ACHN (cell line): ENCODE measurements around the gene DMD.
A peak's percentile ranks its signal among the peaks of the same experiment; 100 is the strongest.
"Not testable (repeated sequence)": the region's sequence is repeated elsewhere in the genome, so short reads cannot be mapped to it uniquely, and the experiment has no call there.

Source experiments
- DNase-seq: peaks from one replicate; pipeline ENCODE4 v3.0.0-alpha.2; 2015
- in situ Hi-C: cut with HindIII; loops from 2 replicates; pipeline ENCODE4 v1.10.0; 2017; ENCODE audit warnings: low sequenced_read_pairs, low pct_ligation_motif_present, low pct_unique_long_range_greater_than_20kb

The DMD gene

DNA sequence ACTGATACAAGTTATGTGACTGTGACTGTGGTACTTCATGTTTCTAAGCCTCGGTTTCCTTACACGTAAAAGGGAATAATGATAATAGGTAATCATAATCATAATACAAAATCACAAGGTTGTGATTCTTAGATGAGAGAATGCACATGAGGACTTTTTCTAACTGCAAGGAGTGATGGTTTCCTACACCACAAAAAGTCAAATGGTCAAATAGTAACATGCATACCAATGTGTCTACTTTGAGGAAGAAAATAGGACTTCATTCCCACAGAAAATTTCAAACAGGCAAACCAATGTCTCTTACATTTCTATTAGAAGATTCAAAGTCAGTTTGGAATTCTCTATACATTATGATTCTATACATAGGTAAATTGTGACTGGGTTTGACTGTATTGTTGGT lies 1770.8 kb downstream of the DMD start:
- in situ Hi-C loops, result no loop called here
- DNase-seq, result no peak

DNA sequence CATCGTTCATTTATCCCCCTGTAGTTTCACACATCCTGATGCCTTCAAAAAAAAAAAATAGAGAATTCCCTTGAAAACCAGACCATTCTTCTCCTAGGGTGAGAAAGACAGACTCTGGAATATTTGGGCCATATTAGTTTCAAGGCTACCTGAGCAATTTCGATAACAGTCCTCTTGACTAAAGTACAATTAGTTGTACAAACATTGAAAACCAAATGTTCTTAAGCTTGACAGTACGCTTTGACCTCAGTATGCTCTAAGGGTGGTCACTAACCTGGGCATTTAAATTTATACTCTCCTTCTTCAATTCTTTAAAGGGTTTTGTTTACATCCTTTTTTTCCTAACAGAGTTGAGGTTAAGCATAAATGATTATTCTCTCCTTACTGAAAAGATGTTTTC lies 1774.9 kb downstream of the DMD start:
- DNase-seq, result no peak

DNA sequence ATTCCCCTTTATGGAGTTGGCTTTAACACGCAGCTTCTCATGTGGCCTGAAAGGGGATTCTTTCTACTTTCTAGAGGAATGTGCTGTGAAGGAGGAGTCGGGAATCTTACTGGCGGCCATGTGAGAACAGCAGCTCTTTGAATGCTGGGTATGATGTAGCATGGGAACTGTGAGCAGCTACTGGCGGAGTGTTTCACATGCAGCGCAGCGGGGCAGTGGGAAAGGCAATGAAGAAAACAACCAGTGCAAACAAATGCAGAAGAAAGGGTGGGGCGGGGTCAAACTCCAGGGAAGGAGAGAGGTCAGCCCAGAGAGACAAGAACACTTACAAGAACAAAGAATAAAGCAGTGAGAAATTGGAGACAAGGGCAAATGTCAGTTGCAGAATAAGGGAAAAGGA lies 1775.8 kb downstream of the DMD start:
- in situ Hi-C loops, result no loop called here
- no peak for DNase-seq

More for the DNA sequence above, 1774.9 kb downstream of the DMD start:
- in situ Hi-C loops, result no loop called here

DNA sequence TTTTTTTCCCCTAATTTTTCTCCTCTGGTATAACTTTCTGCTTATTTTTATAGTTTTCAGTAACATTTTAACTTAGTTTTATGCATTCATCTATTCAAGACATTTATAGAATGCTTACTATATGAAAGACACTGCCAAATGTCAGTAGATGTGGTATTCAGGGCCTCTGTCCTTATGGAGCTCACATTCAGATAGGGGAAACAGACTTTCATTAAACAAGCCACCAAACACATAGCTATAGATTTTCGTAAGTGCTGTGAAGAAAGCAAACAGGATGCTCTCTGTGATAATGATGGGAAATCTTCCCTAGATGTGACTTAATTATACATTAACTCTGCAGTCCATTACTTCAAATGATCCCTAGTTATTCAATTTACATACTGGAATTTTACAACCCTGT lies 1777.5 kb downstream of the DMD start:
- DNase-seq, result no peak
- in situ Hi-C loops, result no loop called here

DNA sequence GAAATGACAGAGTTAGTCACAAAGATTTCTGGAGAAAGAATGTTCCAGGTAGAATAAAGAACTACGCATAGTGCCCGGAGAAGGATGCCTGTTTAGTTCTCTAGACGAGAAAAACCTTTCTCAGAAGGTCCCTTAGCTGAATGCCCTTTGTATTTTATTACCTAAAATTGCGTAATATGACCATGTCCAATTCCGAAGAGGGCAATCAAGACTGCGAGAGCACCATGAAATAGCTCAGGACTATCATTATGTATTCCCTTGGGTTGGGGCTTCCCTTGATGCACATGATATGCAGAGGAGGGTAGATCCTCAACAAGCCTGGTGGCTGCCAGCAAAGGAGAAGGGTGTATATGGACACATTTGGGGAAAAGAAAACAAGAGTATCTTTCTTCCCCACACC lies 1781.4 kb downstream of the DMD start:
- DNase-seq, result no peak
- in situ Hi-C loops, result no loop called here

DNA sequence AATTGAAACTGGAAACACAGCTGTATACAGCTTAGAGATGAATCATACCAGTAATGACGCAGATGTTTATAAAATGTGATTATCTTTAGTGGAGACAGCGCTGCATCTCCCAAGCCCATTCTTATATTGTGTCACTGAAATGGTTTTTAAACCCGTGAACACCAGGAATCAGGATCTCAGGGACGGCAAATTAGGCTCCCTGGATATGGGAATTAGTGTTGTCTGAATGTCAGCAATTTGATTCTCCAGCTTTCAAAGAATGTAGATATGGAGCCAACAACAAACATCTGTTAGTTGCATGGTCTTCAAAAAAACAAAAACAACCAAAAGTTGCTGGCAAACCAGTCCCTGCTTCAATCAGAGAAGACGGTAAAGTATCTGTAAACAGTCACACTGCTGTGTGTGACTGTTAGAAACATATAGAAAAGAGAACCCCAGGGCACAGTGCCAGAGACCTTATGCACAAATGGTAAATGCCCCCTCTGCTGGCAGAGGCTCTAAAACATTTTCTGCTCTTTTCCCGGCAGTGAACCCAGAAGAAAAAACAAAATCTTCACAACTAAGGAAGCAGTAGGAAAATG lies 1787.7 kb downstream of the DMD start:
- in situ Hi-C loops, result no loop called here
- DNase-seq, result peak; percentile 30

DNA sequence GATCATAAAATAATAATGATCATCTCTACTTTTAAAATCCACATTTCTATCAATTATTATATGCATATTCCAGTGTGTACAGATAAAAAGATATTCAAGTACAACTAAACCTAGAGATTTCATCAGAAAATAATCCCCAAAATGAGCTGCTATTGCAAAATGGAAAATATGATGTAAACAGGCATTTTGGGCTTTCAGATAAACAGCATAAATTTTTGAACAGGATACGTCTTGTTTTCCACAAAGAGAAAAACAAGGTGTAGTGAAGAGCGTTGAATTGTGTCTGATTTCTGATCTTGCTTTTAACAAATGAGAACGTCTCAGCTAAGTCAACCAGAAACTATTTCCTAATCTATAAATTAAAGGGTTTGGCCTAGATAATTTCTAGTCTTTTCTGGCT lies 1789.9 kb downstream of the DMD start:
- no peak for DNase-seq
- in situ Hi-C loops, result no loop called here

DNA sequence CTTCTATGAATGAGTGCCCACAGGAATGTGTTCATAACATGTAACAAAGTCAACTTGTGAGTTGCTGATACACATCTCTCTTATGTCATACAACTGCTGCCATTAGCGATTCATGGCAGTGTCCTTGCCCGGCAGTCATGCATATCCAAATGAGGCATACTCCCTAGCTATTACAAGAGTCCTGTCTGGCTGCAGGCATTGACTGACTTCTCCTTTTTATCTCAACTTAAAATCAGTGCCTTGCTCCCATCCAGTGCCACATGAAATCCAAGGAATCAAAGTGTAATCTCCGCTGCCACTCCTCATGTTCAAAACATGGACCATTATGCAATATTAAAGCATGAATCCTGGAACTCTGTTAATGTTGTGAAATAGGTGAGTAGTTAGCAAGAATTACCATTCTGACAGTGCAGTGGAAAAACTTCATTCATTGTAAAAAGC lies 1790.6 kb downstream of the DMD start:
- in situ Hi-C loops, result no loop called here
- DNase-seq, result peak; percentile 0

DNA sequence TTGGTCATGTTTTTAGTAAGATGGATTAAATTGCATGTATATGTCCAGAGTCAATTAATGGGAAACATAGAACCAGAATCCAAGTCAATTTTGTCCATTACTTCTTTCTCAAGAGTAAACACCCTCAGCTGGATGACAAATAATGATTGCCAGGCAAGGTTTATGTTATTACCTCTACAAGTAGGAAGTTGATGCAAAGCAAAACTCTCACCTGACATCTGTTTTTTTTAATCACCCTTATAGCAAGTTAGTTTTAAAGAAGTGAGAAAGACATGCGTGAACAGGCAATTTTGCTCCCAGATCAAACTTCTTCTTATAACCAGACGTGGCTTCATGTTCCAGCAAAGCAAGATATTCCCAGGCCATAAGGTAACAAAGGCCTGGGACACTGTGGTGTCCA lies 1791.0 kb downstream of the DMD start:
- in situ Hi-C loops, result no loop called here
- DNase-seq, result no peak

DNA sequence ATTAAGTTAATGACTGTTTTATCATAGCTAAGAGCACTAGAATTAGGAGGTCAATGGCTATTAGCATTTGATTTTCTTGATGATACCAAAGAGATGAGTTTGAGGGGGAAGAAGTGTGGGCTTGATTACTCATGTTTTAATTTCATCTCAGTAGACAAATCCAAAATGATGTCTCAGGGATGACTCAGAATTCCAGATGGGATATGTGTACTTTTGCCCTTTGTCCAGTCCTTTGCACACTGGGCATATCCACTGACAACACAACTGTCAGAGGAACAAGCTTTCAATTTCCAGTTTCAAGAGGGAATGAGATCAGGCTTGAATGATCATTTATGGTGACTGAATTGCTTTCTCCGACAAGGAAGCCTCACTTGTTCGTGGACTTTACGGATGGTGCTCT lies 1814.2 kb downstream of the DMD start:
- in situ Hi-C loops, result no loop called here
- DNase-seq, result peak; percentile 0

DNA sequence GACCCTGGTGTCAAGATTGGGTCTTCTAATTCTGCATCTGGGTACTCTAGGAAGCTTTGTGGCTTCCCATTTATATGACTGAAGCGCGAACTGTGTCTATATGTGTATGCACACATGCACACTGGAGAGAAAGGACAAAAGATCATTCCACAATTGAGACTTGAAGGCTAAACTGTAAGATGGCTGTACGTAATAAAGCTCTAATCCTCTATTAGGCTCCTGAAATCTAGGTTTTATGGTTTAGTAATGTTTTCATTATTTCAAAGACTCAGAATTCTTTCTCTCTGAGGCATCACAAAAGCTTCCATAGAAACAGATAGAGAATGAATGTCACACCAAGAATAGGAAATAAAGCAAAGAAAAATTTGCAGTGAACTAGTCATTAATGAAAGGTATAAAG lies 1818.8 kb downstream of the DMD start:
- in situ Hi-C loops, result no loop called here
- DNase-seq, result no peak

DNA sequence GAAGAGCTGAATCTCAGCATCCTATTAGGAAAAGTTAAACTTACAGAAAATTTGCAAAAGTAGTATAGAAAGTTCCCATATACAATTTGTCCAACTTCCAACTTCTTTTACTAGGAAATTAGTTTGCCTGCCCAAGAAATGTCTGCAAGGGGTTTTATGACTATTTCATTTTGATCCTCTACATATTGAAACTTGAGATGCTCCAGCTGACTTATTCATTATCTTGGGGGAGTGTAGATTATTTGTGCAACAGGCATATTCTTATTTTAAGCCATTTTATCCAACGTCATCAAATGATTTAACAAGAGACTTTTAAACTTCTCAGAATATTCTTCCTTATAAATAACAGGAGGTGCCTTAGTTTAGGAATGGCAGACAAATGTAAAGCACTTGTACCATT lies 1822.4 kb downstream of the DMD start:
- in situ Hi-C loops, result no loop called here
- DNase-seq, result no peak

DNA sequence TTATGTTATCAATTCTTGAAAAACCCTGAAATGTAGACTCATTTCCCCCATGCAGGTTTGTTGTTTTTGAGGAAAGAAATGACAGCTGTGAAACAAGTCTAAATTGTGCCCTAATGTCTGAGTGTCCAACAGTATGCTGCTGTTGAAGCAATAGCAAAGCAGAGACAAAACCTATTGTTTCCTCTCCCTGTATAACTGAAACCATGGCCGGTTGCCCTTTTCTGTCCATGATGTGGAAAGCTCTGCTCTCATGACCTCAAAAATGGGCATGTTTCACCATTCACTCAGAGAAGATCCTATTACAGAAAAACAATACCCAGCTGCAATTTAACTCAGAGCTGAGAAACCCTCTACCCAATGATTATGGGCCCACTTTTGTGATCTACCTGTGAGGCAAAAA lies 1826.9 kb downstream of the DMD start:
- DNase-seq, result no peak

DNA sequence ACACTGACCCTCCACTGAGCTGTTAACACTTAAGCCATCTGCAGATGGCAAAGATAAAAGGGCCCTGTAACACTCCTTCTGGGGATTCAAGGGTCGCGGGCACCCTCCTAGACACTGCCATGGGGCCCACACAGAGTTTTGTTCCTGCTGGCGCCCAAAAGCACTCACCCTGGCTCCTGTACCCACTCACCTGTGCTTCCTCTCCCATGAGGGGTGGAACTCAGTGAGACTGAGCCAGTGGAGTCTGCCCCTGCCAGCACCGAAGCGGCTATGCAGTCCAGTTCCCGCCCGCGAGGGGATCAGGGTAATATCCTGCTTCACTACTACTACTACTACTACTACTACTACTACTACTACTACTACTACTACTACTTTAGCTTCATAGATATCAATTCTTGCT lies 1827.4 kb downstream of the DMD start:
- in situ Hi-C loops, result no loop called here
- no peak for DNase-seq

More for the DNA sequence above, 1826.9 kb downstream of the DMD start:
- in situ Hi-C loops, result no loop called here

DNA sequence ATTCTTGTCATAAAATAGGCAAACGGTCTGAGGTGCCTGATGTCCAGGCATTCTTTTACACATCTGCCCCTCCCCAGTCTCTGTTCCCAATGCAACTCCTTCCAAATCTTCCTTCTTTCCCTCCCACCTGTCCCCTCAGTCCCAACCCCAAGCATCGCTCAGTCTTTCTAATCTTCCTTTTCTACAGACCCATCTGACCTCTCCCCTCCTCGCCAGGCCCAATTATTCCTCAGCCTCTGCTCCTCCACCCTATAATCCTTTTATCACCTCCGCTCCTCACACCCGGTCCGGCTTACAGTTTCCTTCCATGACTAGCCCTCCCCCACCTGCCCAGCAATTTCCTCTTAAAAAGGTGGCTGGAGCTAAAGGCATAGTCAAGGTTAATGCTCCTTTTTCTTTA lies 1832.4 kb downstream of the DMD start:
- in situ Hi-C loops, DNase-seq: not testable (repeated sequence)

DNA sequence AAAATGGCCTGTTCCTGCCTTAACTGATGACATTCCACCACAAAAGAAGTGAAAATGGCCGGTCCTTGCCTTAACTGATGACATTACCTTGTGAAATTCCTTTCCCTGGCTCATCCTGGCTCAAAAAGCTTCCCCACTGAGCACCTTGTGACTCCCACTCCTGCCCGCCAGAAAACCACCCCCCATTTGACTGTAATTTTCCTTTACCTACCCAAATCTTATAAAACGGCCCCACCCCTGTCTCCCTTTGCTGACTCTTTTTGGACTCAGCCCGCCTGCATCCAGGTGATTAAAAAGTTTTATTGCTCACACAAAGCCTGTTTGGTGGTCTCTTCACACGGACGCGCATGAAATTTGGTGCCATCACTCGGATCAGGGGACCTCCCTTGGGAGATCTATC lies 1833.5 kb downstream of the DMD start:
- DNase-seq, in situ Hi-C loops: not testable (repeated sequence)

DNA sequence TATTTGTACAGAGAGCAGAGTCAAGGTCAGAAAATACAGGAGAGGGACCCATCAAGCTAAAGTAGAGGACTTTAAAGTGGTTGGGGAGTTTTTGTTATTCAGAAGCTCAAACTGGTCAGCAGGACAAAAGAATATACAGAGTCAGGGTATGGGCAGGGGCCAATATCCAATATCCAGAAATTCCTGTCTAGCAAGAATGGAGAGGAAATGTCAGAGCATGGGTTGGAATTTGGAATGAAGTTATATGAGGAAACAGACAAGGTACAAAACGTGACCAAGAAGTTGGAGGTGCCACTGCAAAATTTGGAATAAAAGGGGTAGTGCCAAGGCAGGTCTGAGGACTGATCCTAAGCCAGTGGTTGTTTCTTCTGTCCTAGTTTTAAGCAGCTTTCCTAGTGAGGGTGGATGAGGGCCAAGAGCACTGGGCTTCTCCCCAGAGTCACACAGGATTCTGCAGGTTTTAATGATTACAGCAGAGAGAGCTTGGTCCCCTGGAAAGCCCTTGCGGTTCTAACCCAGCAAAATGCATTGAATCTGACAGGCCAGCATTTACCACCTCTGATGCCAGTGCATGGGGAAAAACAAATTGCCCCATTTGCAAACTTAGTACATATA lies 1834.8 kb downstream of the DMD start:
- DNase-seq, result no peak
- in situ Hi-C loops, result no loop called here

DNA sequence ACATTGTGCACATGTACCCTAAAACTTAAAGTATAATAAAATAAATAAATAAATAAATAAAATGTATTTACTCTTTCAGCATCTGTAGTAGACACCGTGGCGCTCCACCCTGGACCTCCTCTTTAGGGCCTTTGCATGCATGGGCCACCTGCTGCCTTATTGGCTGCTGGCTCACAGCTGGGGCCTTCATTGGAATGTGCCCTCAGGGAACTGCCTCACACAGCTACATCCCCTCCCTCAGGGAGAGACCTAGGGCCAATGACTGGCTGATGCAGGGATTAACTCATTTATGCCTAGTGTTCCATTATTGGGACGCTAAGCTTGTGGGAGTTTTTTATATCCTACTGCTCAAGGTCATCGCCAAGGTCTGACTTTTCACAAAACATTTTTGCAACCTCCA lies 1836.6 kb downstream of the DMD start:
- in situ Hi-C loops, result no loop called here
- no peak for DNase-seq

DNA sequence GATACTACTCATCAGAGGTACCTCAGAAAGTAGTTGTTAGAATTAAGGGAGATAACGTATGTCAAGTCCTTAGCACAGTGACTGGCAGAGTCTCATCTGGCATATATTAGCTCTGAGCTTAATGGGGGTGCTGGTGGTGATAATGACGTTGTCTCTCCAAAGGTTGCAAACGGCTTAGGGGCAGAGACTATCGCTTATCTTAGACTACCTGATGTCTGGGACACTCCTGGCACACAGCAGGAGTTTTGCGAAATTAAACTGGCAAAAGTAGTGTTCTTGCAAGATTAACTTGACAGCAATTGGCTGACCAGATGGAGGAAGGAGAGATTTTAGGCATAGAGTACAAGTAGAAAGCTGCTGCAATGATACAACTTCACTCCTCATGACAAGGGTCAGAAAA lies 1839.4 kb downstream of the DMD start:
- in situ Hi-C loops, result no loop called here
- DNase-seq, result no peak

DNA sequence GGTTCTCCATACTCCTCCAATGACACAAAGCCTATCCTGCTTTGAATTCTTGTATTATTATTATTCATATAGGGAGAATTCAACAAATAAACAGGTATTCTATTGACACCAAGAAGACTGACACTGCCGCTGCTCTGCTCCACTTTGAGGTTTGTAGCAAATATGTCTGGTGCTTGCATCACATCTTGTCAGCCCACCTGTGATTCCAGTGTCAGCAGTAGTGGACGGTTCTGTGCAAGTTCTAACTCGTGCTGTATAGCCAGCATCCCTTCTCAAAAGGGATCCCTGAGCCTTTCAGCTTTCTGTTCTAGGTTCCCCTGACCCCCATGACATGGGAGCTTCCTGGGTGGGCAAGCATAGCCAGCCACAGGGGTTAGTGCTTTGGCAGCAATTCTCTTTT lies 1843.5 kb downstream of the DMD start:
- no peak for DNase-seq
- in situ Hi-C loops, result no loop called here

DNA sequence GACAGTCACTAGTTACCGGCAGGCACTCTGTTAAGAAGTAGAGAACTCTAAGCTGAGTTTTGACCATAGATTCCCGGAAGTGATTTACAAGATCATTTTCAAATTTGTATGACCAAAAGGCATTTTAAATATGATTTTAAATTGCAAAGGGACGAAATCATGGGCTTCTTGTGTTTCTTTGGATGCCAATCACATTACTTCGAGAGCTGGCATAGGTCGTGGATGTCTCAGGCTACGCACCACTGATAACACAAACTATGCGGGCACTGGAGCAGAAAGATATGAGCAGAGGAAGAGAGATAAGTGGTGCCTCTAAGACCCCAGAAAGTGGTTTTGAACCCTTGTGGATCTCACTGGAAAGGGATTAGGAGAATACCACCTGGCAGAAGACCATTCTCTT lies 1845.3 kb downstream of the DMD start:
- DNase-seq, result peak; percentile 58
- in situ Hi-C loops, result no loop called here
